Smooth muscle cell (in vitro differentiated cells): ENCODE data around the gene ZDHHC8. TPM values are rescaled to one million over a fixed set of nuclear protein-coding genes. Genes with fewer than 3 reads are reported as not detected.

ENCODE experiments used
- DNase-seq: peaks from one replicate; lab custom pipeline; 2025; ENCODE audit not compliant: unreplicated experiment; lab: John Stamatoyannopoulos, UW
- H2AFZ ChIP-seq: fragments of 200-600 bp; sonication (generic); 2 replicates; pipeline ENCODE4 v1.6.0; 2016; ENCODE audit warnings: antibody characterized with exemption, low read depth, mild to moderate bottlenecking
- H3F3A ChIP-seq: fragments of 200-600 bp; sonication (generic); 2 replicates; pipeline ENCODE4 v1.6.0; 2017; ENCODE audit warnings: antibody characterized with exemption, low read depth
- H3K27ac ChIP-seq: fragments of 200-600 bp; sonication (generic); 2 replicates; pipeline ENCODE4 v1.5.1; 2016; ENCODE audit warnings: low read depth, mild to moderate bottlenecking
- H3K27me3 ChIP-seq: fragments of 200-600 bp; sonication (generic); 2 replicates; pipeline ENCODE4 v1.6.1; 2016; ENCODE audit warnings: low read depth, mild to moderate bottlenecking
- H3K36me3 ChIP-seq: fragments of 200-600 bp; sonication (generic); 2 replicates; pipeline ENCODE4 v1.5.1; 2016; ENCODE audit warnings: low read depth
- H3K4me1 ChIP-seq: fragments of 200-600 bp; sonication (generic); 2 replicates; pipeline ENCODE4 v1.5.1; 2016; ENCODE audit warnings: low read depth
- H3K4me2 ChIP-seq: fragments of 200-600 bp; sonication (generic); 2 replicates; pipeline ENCODE4 v1.6.0; 2016; ENCODE audit warnings: mild to moderate bottlenecking
- H3K4me3 ChIP-seq: fragments of 200-600 bp; sonication (generic); 2 replicates; pipeline ENCODE4 v1.5.1; 2016; ENCODE audit warnings: mild to moderate bottlenecking
- H3K79me2 ChIP-seq: fragments of 200-600 bp; sonication (generic); 2 replicates; pipeline ENCODE4 v1.6.0; 2016; ENCODE audit warnings: low read depth, mild to moderate bottlenecking
- H3K9ac ChIP-seq: fragments of 200-600 bp; sonication (generic); 2 replicates; pipeline ENCODE4 v1.6.0; 2016; ENCODE audit warnings: low read depth
- H3K9me3 ChIP-seq: fragments of 200-600 bp; sonication (generic); replicated peaks from 2 replicates; pipeline ENCODE4 v1.5.1; 2016; ENCODE audit warnings: low read depth
- H4K20me1 ChIP-seq: fragments of 200-600 bp; sonication (generic); 2 replicates; pipeline ENCODE4 v1.6.0; 2016; ENCODE audit warnings: low read depth
- WGBS: methylation state at CpG from one replicate; pipeline ENCODE4 v1.1.7; 2016; ENCODE audit warnings: low lambda C conversion rate; 5-methylcytosine and 5-hydroxymethylcytosine counted together
- polyA plus RNA-seq: library from polyadenylated mRNA; unstranded; fragments of >200 nt; fragmentation: Nextera tagmentation; extraction: Ambion mirVana; gene quantifications from 2 replicates; pipeline ENCODE4 v1.2.1, GENCODE V29; 2016
- total RNA-seq: library from RNA; depleted of rRNA; stranded (reverse); fragments of >200 nt; gene quantifications from 2 replicates; pipeline ENCODE4 v1.2.3, GENCODE V29; 2014
- TF ChIP-seq, protein P1 (sequence below): fragments of 200-600 bp; sonication (generic); IDR thresholded peaks from 2 replicates; pipeline ENCODE4 v1.5.1; 2017; ENCODE audit warnings: borderline replicate concordance, mild to moderate bottlenecking, antibody characterized with exemption; ENCODE audit not compliant: insufficient read depth, poor library complexity, severe bottlenecking

ZDHHC8 gene
- total and polyA plus RNA-seq, 2 experiments from 2014 or later, result 12.7 to 53.9 TPM

DNA sequence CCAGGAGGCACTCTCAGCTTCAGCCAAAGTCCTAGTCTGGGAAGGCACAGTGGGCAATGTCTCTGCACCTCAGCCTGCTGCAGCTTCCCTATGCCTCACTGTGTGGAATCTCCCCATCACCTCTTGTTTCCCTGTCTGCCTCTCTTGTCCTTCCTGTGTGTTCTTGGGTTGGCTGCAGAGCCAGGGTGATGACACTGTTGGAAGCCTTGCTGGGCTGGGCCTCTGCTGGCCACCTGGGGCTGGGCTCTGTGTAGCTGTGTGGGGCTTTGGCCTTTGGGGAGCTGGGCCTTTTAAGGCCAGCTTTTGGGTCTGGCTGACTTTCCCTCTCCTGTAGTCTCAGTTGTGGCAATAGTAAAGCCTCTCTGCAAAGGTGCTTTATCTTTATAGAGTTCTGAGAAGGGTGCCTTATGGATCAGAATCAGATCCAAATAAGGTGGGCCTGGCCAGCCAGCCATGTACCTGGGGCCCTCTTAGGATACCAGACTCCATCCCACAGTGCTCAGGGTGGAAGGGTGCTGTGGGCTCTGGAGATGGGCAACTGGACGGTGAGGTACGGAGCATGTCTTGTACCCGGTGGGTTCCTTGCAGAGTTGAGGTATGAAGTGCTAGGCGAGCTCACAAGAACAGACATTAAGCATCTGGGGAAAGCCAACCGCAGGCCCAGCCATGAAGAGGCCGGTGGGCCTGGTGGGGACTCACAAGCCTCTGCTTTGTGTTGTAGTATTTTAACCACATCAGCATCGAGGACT lies 26.0 kb upstream of the ZDHHC8 start:
- no peak for DNase-seq
- Histone ChIP-seq H4K20me1 (peaks cover 54% of the 10 kb centered on the region), H3K4me2 (no peak overlapping the region), H3K36me3 (peaks cover 9% of the 10 kb centered on the region), H2AFZ (no peak overlapping the region), H3K4me3 (no peak overlapping the region), H3K4me1 (no peaks in the 10 kb centered on the region), H3F3A (no peaks in the 10 kb centered on the region), H3K79me2 (peaks cover 19% of the 10 kb centered on the region), H3K27ac (no peak overlapping the region), H3K9ac (no peak overlapping the region), H3K27me3 (no peaks in the 10 kb centered on the region), H3K9me3 (no peaks in the 10 kb centered on the region)
- TF ChIP-seq, protein P1, sequence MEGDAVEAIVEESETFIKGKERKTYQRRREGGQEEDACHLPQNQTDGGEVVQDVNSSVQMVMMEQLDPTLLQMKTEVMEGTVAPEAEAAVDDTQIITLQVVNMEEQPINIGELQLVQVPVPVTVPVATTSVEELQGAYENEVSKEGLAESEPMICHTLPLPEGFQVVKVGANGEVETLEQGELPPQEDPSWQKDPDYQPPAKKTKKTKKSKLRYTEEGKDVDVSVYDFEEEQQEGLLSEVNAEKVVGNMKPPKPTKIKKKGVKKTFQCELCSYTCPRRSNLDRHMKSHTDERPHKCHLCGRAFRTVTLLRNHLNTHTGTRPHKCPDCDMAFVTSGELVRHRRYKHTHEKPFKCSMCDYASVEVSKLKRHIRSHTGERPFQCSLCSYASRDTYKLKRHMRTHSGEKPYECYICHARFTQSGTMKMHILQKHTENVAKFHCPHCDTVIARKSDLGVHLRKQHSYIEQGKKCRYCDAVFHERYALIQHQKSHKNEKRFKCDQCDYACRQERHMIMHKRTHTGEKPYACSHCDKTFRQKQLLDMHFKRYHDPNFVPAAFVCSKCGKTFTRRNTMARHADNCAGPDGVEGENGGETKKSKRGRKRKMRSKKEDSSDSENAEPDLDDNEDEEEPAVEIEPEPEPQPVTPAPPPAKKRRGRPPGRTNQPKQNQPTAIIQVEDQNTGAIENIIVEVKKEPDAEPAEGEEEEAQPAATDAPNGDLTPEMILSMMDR, result no peak
- WGBS, result 99% methylated on average over 7 of the region's 7 CpGs

DNA sequence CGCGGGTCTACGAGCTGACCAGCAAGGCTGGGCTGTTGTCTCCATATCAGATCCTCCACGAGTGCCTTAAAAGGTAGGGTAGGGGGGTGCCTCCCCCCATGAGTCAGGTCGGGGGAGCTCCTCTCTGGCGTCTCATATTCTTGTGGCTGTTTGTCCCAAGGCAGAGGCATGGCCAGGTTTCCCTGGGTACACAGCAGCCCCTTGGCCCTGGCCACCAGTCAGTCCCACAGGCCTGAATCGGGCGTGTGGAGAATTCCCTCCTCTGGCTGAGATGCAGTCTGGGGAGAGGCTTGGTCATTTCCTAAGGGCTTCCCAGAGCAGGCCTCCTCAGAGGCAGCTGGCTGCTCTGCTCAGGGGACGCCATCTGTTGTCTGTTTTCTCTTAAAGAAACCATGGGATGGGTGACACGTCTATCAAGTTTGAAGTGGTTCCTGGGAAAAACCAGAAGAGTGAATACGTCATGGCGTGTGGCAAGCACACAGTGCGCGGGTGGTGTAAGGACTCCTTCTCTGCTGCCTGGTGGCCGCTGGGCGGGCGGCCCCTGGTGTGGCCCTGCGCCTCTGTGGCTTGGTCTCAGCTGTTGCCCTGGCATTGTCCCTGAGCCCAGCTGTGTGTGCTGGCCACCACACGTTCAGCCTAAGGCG lies 25.3 kb upstream of the ZDHHC8 start:
- DNase-seq, result no peak
- peaks cover 57% of the 10 kb centered on the region for H4K20me1 ChIP-seq
- WGBS, result 93% methylated on average over 20 of the region's 20 CpGs

DNA sequence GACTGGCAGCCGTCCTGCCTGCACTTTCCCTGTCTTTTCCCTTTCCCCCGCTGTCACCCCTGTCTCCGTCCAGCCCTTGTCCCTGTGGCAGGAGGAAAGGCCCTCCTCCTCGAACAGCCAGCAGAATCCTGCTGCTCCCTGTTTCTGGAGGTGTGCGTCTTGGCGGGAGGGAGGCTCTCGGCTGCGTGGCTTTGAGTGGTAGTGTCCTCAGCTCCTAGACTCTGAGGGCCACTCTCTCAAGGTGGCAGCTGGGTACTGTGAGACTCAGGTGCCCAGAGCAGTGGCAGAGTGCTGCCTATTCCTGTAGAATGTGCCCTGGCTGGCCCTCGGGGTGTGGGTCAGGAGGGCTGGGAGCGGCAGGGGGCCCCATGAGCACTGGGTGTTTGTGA lies 24.8 kb upstream of the ZDHHC8 start:
- H3K36me3 ChIP-seq, result peaks cover 9% of the 10 kb centered on the region
- H3K4me2 ChIP-seq, result no peak overlapping the region
- H3F3A ChIP-seq, result no peaks in the 10 kb centered on the region
- peaks cover 16% of the 10 kb centered on the region for H3K79me2 ChIP-seq
- TF ChIP-seq, protein P1, result no peak
- WGBS, result 97% methylated on average over 10 of the region's 10 CpGs
- H3K4me3 ChIP-seq, result no peak overlapping the region
- no peak overlapping the region for H3K9ac ChIP-seq
- H3K9me3 ChIP-seq, result no peaks in the 10 kb centered on the region
- peaks cover 53% of the 10 kb centered on the region for H4K20me1 ChIP-seq
- H2AFZ ChIP-seq, result no peak overlapping the region
- no peak overlapping the region for H3K27ac ChIP-seq
- no peaks in the 10 kb centered on the region for H3K27me3 ChIP-seq
- DNase-seq, result no peak
- H3K4me1 ChIP-seq, result no peaks in the 10 kb centered on the region

More for the DNA sequence above, 25.3 kb upstream of the ZDHHC8 start:
- Histone ChIP-seq H3K9me3 (no peaks in the 10 kb centered on the region), H3K27me3 (no peaks in the 10 kb centered on the region), H3K4me1 (no peaks in the 10 kb centered on the region), H2AFZ (no peak overlapping the region), H3K9ac (no peak overlapping the region), H3K27ac (no peak overlapping the region), H3K4me3 (no peak overlapping the region), H3F3A (no peaks in the 10 kb centered on the region), H3K79me2 (peaks cover 19% of the 10 kb centered on the region), H3K36me3 (peaks cover 9% of the 10 kb centered on the region), H3K4me2 (no peak overlapping the region)
- TF ChIP-seq, protein P1, result no peak

DNA sequence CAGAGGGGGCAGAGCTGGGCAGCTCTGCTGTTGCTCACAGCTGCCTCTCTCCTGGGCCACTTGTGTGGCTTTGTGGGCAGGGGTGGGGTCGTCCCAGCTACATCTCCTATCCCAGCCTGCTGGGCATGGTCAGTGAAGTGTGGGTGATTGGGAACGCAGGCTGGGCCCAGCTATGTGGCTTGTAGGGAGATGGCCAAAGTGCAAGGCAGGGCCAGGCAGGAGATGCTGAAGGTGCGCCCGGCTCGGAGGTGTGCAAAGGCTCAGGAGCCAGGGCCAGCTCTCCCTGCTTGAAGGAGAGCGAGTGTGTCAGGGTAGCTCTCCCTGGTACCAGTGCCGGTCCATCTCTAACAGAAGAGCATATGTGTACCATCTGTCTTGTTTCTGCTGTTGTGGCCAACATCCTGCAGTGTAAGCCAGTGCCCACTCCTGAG lies 24.1 kb upstream of the ZDHHC8 start:
- TF ChIP-seq, protein P1, result no peak
- H4K20me1 ChIP-seq, result peaks cover 48% of the 10 kb centered on the region
- H3K27ac ChIP-seq, result no peak overlapping the region
- DNase-seq, result no peak
- H3K4me2 ChIP-seq, result no peak overlapping the region
- no peaks in the 10 kb centered on the region for H3K27me3 ChIP-seq
- no peak overlapping the region for H3K9ac ChIP-seq
- no peak overlapping the region for H2AFZ ChIP-seq
- H3K4me1 ChIP-seq, result no peaks in the 10 kb centered on the region
- H3K79me2 ChIP-seq, result peaks cover 10% of the 10 kb centered on the region
- peaks cover 3% of the 10 kb centered on the region for H3K36me3 ChIP-seq
- H3K4me3 ChIP-seq, result no peak overlapping the region
- H3F3A ChIP-seq, result no peaks in the 10 kb centered on the region
- WGBS, result 93% methylated on average over 7 of the region's 7 CpGs
- H3K9me3 ChIP-seq, result no peaks in the 10 kb centered on the region
